Measurements from ENCODE around the gene NDUFAF8.
A peak's percentile ranks its signal among the peaks of the same experiment; 100 is the strongest.

DNA sequence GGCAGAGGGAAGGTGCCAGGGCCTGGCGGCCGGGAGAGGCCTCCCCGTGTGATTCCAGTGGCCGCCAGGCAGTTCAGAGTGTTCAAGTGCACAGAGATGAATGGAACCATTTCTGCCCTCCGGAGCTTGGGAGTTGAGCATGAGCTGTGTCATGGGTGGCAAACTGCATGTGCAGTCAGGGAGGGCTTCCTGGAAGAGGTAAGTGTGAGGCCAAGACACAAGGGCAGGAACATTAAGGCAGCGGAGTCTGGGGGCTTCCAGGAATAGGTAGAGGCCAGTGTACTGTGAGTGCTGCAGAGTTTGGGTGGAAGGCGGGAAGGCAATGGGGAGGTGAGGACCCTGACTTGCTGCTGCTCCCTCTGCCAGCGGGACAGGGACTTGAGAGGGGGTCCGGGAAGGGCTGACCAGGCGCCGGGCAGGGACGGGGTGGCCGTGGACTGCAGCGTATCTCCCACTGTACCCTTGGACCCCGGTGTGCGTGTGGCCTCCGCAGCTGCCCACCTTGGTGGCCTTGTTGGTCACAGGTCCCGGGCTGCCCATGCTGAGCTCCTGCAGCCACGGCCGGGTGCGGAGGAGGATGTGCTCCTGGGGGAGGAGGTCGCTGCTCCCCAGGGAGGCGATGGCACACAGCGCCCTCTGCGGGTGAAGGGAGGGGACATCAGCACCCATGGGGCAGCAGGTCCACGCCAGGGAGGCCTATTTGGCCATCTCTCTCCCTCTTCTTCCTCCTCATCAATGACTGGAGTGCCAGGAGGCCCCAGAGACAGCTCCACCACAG lies 8.9 kb upstream of the NDUFAF8 start:
- TF ChIP-seq GLIS1 (tag by site-specific recombination; IDR thresholded peaks at IDR 0.05), result 0 out of 2 replicates have a peak, but pooled peaks have one; percentile 31
- TF ChIP-seq ZSCAN16 (tag by site-specific recombination; IDR thresholded peaks at IDR 0.05), result no peak
- TF ChIP-seq ZNF19 (tag by site-specific recombination; IDR thresholded peaks at IDR 0.05; ENCODE audit: low read depth), result no peak
- TF ChIP-seq ZNF48 (tag by site-specific recombination; IDR thresholded peaks at IDR 0.05), result no peak

Data from HEK293 (cell line).